ENCODE results near the gene YIF1A.

- TF ChIP-seq CTCF (IDR thresholded peaks at IDR 0.05) = no peak
- TF ChIP-seq EZH2 (IDR thresholded peaks at IDR 0.05) = no peak
- no peak for TF ChIP-seq EZH2phosphoT487 (IDR thresholded peaks at IDR 0.05)
These were observed 22.4 kb downstream of the YIF1A start for GRCh38 chr11:66266378-66267038.
